GM23338 (cell line): ENCODE measurements around the gene EHD2. TPM values are rescaled to one million over a fixed set of nuclear protein-coding genes. Genes with fewer than 3 reads are reported as not detected.

Experiments
- ATAC-seq: fragments of 200-7000 bp; cut with Tn5 transposase; 3 replicates; pipeline ENCODE4 v1.9.1; 2020
- DNase-seq: peaks from one replicate; pipeline ENCODE4 v3.0.0-alpha.2; 2015; ENCODE audit warnings: low spot score
- H2AFZ ChIP-seq: fragments of 200-600 bp; sonication (generic); 2 replicates; pipeline ENCODE4 v1.8.0; 2016; ENCODE audit warnings: antibody characterized with exemption, mild to moderate bottlenecking, moderate library complexity
- H3F3A ChIP-seq: fragments of 200-600 bp; sonication (generic); replicated peaks from 2 replicates; pipeline ENCODE4 v1.8.0; 2017; ENCODE audit warnings: antibody characterized with exemption, mixed run types, low read depth
- H3K27ac ChIP-seq: fragments of 200-600 bp; sonication (generic); 2 replicates; pipeline ENCODE4 v1.6.1; 2016; ENCODE audit warnings: low read depth
- H3K27me3 ChIP-seq: fragments of 200-600 bp; sonication (generic); 2 replicates; pipeline ENCODE4 v1.8.0; 2016; ENCODE audit warnings: mild to moderate bottlenecking, mixed run types, moderate library complexity; ENCODE audit not compliant: insufficient read depth
- H3K36me3 ChIP-seq: fragments of 200-600 bp; sonication (generic); 2 replicates; pipeline ENCODE4 v1.8.0; 2016; ENCODE audit warnings: mild to moderate bottlenecking; ENCODE audit not compliant: insufficient read depth
- H3K4me1 ChIP-seq: fragments of 200-600 bp; sonication (generic); 2 replicates; pipeline ENCODE4 v1.8.0; 2016; ENCODE audit warnings: mild to moderate bottlenecking, moderate library complexity; ENCODE audit not compliant: insufficient read depth
- H3K4me2 ChIP-seq: fragments of 200-600 bp; sonication (generic); 2 replicates; pipeline ENCODE4 v1.7.1; 2017; ENCODE audit warnings: mixed run types
- H3K4me3 ChIP-seq: fragments of 200-600 bp; sonication (generic); 2 replicates; pipeline ENCODE4 v1.6.1; 2016; ENCODE audit warnings: mixed run types
- H3K79me2 ChIP-seq: fragments of 200-600 bp; sonication (generic); replicated peaks from 2 replicates; pipeline ENCODE4 v1.8.0; 2017; ENCODE audit warnings: mild to moderate bottlenecking; ENCODE audit not compliant: insufficient read depth
- H3K9me2 ChIP-seq: fragments of 200-600 bp; sonication (generic); 2 replicates; pipeline ENCODE4 v1.8.0; 2017; ENCODE audit not compliant: insufficient read depth
- H4K20me1 ChIP-seq: fragments of 200-600 bp; sonication (generic); replicated peaks from 2 replicates; pipeline ENCODE4 v1.8.0; 2017; ENCODE audit warnings: mild to moderate bottlenecking; ENCODE audit not compliant: insufficient read depth
- H3K27ac Mint-ChIP-seq: 2 replicates; pipeline ENCODE4 v1.8.0; 2020; ENCODE audit warnings: inconsistent platforms, mild to moderate bottlenecking, moderate library complexity, mixed read lengths
- H3K27me3 Mint-ChIP-seq: 3 replicates; pipeline ENCODE4 v1.8.0; 2022; ENCODE audit warnings: low read depth, mild to moderate bottlenecking, moderate library complexity, mixed read lengths, inconsistent platforms; ENCODE audit not compliant: insufficient read depth, poor library complexity
- H3K36me3 Mint-ChIP-seq: 3 replicates; pipeline ENCODE4 v1.8.0; 2021; ENCODE audit warnings: low read depth, mild to moderate bottlenecking, inconsistent platforms, moderate library complexity, mixed read lengths
- H3K4me1 Mint-ChIP-seq: 3 replicates; pipeline ENCODE4 v1.8.0; 2020; ENCODE audit warnings: mild to moderate bottlenecking, inconsistent platforms, mixed read lengths
- H3K4me3 Mint-ChIP-seq: 3 replicates; pipeline ENCODE4 v1.8.0; 2021; ENCODE audit warnings: moderate library complexity, mild to moderate bottlenecking, inconsistent platforms, mixed read lengths
- H3K9me3 Mint-ChIP-seq: 3 replicates; pipeline ENCODE4 v1.8.0; 2020; ENCODE audit warnings: moderate library complexity, mild to moderate bottlenecking, inconsistent platforms, mixed read lengths
- CREB1 ChIP-seq: fragments of 250-450 bp; sonication (Bioruptor Pico); IDR thresholded peaks from 2 replicates; pipeline ENCODE4 v1.5.0; 2020; ENCODE audit warnings: low read depth, mild to moderate bottlenecking, moderate library complexity
- EZH2 ChIP-seq: fragments of 200-600 bp; sonication (generic); IDR thresholded peaks from one replicate; pipeline ENCODE4 v1.8.0; 2017; ENCODE audit warnings: antibody characterized with exemption, mild to moderate bottlenecking, low read depth; ENCODE audit not compliant: unreplicated experiment
- EZH2phosphoT487 ChIP-seq: fragments of 200-600 bp; sonication (generic); IDR thresholded peaks from one replicate; pipeline ENCODE4 v1.8.1; 2018; ENCODE audit warnings: antibody characterized with exemption; ENCODE audit not compliant: unreplicated experiment
- JUNB ChIP-seq: IDR thresholded peaks from one replicate; pipeline ENCODE4 v1.6.1; 2016; ENCODE audit warnings: antibody characterized with exemption; ENCODE audit not compliant: unreplicated experiment
- NANOG ChIP-seq: IDR thresholded peaks from 2 replicates; pipeline ENCODE4 v1.6.1; 2016; ENCODE audit warnings: antibody characterized with exemption, borderline replicate concordance
- ZNF114 ChIP-seq: fragments of 250-450 bp; sonication (Bioruptor Pico); IDR thresholded peaks from 2 replicates; pipeline ENCODE4 v1.5.0; 2020; ENCODE audit warnings: mild to moderate bottlenecking, moderate library complexity
- polyA plus RNA-seq: library from polyadenylated mRNA; unstranded; fragments of >200 nt; fragmentation: Nextera tagmentation; extraction: Ambion mirVana; gene quantifications from 2 replicates; pipeline ENCODE4 v1.2.1, GENCODE V29; 2016
- total RNA-seq: library from RNA; depleted of rRNA; stranded (reverse); fragments of >200 nt; shearing (Covaris generic); gene quantifications from 2 replicates; pipeline ENCODE4 v1.2.3, GENCODE V29; 2014
- TF ChIP-seq, protein P1 (sequence below): fragments of 250-450 bp; sonication (Bioruptor Pico); IDR thresholded peaks from 2 replicates; pipeline ENCODE4 v1.5.0; 2020; ENCODE audit warnings: mild to moderate bottlenecking, moderate library complexity
- TF ChIP-seq, protein P2 (sequence below): IDR thresholded peaks from 2 replicates; pipeline ENCODE4 v1.6.1; 2016; ENCODE audit warnings: antibody characterized with exemption

Gene EHD2
- total and polyA plus RNA-seq, 2 experiments from 2014 or later, result 6.6 to 10.8 TPM

DNA sequence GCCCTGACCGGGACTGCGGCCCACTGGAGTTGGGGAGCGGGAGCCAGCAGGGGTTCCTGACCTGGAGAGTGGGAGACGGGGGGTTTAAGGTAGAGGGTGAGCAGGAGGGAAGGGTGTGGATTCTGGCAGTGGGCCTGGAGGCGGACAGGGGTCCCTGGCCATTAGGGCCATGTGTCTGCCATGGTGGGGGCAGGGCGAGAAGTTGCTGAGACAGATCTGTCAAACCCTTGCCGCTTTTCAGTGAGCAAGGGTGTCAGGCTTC lies 53.1 kb downstream of the EHD2 start (continued):
- TF ChIP-seq, protein P1, sequence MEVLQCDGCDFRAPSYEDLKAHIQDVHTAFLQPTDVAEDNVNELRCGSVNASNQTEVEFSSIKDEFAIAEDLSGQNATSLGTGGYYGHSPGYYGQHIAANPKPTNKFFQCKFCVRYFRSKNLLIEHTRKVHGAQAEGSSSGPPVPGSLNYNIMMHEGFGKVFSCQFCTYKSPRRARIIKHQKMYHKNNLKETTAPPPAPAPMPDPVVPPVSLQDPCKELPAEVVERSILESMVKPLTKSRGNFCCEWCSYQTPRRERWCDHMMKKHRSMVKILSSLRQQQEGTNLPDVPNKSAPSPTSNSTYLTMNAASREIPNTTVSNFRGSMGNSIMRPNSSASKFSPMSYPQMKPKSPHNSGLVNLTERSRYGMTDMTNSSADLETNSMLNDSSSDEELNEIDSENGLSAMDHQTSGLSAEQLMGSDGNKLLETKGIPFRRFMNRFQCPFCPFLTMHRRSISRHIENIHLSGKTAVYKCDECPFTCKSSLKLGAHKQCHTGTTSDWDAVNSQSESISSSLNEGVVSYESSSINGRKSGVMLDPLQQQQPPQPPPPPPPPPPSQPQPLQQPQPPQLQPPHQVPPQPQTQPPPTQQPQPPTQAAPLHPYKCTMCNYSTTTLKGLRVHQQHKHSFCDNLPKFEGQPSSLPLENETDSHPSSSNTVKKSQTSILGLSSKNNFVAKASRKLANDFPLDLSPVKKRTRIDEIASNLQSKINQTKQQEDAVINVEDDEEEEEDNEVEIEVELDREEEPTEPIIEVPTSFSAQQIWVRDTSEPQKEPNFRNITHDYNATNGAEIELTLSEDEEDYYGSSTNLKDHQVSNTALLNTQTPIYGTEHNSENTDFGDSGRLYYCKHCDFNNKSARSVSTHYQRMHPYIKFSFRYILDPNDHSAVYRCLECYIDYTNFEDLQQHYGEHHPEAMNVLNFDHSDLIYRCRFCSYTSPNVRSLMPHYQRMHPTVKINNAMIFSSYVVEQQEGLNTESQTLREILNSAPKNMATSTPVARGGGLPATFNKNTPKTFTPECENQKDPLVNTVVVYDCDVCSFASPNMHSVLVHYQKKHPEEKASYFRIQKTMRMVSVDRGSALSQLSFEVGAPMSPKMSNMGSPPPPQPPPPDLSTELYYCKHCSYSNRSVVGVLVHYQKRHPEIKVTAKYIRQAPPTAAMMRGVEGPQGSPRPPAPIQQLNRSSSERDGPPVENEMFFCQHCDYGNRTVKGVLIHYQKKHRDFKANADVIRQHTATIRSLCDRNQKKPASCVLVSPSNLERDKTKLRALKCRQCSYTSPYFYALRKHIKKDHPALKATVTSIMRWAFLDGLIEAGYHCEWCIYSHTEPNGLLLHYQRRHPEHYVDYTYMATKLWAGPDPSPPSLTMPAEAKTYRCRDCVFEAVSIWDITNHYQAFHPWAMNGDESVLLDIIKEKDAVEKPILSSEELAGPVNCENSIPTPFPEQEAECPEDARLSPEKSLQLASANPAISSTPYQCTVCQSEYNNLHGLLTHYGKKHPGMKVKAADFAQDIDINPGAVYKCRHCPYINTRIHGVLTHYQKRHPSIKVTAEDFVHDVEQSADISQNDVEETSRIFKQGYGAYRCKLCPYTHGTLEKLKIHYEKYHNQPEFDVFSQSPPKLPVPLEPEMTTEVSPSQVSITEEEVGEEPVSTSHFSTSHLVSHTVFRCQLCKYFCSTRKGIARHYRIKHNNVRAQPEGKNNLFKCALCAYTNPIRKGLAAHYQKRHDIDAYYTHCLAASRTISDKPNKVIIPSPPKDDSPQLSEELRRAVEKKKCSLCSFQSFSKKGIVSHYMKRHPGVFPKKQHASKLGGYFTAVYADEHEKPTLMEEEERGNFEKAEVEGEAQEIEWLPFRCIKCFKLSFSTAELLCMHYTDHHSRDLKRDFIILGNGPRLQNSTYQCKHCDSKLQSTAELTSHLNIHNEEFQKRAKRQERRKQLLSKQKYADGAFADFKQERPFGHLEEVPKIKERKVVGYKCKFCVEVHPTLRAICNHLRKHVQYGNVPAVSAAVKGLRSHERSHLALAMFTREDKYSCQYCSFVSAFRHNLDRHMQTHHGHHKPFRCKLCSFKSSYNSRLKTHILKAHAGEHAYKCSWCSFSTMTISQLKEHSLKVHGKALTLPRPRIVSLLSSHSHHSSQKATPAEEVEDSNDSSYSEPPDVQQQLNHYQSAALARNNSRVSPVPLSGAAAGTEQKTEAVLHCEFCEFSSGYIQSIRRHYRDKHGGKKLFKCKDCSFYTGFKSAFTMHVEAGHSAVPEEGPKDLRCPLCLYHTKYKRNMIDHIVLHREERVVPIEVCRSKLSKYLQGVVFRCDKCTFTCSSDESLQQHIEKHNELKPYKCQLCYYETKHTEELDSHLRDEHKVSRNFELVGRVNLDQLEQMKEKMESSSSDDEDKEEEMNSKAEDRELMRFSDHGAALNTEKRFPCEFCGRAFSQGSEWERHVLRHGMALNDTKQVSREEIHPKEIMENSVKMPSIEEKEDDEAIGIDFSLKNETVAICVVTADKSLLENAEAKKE (CRISPR knock-in tag), result no peak
- TF ChIP-seq, protein P2, sequence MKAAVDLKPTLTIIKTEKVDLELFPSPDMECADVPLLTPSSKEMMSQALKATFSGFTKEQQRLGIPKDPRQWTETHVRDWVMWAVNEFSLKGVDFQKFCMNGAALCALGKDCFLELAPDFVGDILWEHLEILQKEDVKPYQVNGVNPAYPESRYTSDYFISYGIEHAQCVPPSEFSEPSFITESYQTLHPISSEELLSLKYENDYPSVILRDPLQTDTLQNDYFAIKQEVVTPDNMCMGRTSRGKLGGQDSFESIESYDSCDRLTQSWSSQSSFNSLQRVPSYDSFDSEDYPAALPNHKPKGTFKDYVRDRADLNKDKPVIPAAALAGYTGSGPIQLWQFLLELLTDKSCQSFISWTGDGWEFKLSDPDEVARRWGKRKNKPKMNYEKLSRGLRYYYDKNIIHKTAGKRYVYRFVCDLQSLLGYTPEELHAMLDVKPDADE, result no peak
- TF ChIP-seq NANOG, result no peak

GRCh38 chr19:47766670-47767069 lies 53.4 kb downstream of the EHD2 start:
- Histone ChIP-seq H2AFZ (no peak overlapping the region), H3K36me3 (no peaks in the 10 kb centered on the region), H3K27ac (no peak overlapping the region), H3K79me2 (no peaks in the 10 kb centered on the region), H3K27me3 (no peaks in the 10 kb centered on the region), H3K4me2 (no peak overlapping the region), H3K4me3 (no peak overlapping the region), H4K20me1 (no peaks in the 10 kb centered on the region), H3F3A (0 out of 2 replicates have a peak, but pooled peaks cover 2% of the 10 kb centered on the region), H3K9me2 (peaks cover 3% of the 10 kb centered on the region; the same call in 1 of the 2 replicates), H3K4me1 (no peaks in the 10 kb centered on the region; the same call in 1 of the 2 replicates)
- H3K27ac Mint-ChIP-seq, result no peak overlapping the region
- ATAC-seq (no peak), DNase-seq (no peak)
- peaks cover 16% of the 10 kb centered on the region for H3K27me3 Mint-ChIP-seq
- peaks cover 3% of the 10 kb centered on the region; the same call in 1 of the 3 replicates for H3K9me3 Mint-ChIP-seq
- H3K36me3 Mint-ChIP-seq, result no peaks in the 10 kb centered on the region
- H3K4me1 Mint-ChIP-seq, result peaks cover 22% of the 10 kb centered on the region
- no peak overlapping the region for H3K4me3 Mint-ChIP-seq
- TF ChIP-seq ZNF114 (CRISPR knock-in tag), result no peak
- TF ChIP-seq CREB1 (CRISPR knock-in tag), result no peak
- no peak for TF ChIP-seq JUNB
- TF ChIP-seq, protein P1 (CRISPR knock-in tag), result no peak
- TF ChIP-seq EZH2, result no peak
- TF ChIP-seq EZH2phosphoT487, result no peak
